HG02852 (cell line): ENCODE results near the gene FUOM.
"Not testable (repeated sequence)": the region's sequence is repeated elsewhere in the genome, so short reads cannot be mapped to it uniquely, and the experiment has no call there.

Source experiments
- ATAC-seq: cut with Tn5 transposase; IDR thresholded peaks from one replicate; pipeline ENCODE4 v1.9.1; 2021; ENCODE audit warnings: mild to moderate bottlenecking, moderate library complexity; ENCODE audit not compliant: unreplicated experiment

Gene FUOM

DNA sequence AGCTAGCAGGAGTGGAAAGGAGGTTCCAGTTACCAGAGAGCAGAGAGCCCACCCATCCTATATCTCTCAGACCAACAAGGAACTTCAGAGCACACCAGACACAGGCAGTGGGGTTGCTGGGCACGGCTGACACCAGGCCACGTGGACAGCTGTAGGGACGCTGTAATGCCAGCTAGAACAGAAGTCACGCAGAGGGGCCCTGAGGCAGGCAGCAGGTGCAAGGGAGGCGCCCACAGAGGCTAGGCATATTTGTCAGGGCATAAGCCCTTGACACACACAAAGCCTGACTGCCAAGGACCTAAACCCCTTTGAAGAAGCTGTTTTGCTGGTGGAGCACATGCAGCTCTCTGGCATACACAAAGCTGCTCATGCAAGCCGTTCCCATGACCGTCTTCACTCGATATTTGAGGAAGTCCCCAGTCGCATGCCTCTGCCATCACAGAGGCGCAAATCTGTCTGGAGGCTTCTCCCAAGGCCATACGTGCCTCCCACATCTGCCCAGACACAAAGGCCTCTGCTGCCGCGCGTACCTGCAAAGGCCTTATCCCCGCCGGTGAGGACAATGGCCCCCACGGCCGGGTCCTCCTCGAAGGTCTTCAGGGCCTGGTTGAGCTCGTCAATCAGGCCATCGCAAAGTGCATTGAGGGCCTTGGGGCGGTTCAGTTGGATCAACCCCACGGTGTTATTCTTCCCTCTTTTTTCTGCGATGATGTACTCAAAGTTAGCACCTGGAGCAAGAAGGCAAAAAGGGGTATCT, 12.4 kb upstream of the FUOM start:
- ATAC-seq, result no peak

DNA sequence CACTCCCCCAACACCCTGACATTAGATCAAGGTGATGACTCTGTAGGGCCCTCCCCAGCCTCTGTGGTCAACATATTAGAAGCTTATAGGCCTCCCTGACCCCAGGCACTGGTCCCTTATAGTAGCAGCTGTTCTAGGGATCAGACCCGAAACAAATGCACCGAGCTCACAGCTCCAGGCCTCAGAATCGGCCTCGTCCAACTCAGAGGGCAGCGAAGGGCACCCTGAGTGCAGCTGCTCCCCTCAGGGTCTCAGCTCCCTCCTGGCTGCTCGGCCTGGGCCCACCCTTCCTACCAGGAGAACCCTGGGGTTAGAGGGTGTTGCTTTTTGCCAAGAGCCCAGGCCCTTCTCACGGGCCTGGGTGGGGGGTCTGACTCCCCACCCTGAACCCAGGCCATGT, 10.3 kb upstream of the FUOM start:
- ATAC-seq, result no peak

DNA sequence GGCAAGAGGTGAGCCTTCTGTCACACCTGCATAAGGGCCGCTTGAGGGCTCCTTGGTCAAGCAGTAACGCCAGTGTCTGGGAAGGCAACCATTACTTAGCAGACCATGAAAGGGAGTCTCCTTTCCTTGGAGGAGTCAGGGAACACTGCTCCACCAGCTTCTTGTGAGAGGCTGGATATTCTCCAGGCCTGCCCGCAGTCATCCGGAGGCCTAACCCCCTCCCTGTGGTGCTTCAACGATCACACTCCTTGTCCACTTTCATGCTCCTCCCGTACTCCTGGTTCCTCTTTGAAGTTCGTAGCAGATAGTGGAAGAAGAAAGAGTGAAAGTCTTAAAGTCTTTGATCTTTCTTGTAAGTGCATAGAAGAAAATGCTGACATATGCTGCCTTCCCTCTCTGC, 9.6 kb upstream of the FUOM start:
- ATAC-seq, result not testable (repeated sequence)

DNA sequence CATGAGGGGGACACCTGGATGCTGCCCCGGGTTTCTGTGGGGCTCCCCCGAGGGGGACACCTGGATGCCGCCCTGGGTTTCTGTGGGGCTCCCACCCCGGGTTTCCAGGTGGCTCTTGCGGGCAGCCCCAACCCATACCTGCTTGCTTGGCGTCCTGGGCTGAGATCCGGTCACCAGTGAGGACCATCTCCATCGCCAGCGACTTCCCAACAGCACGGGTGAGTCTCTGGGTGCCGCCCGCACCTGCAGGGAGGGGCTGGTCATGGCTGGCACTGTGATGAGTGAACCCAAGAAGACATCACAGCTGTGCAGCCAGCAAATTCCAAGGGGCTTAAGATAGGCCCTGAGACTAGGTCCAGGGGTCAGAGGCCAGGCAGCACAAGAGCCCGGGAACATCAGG, 8.9 kb upstream of the FUOM start:
- no peak for ATAC-seq

DNA sequence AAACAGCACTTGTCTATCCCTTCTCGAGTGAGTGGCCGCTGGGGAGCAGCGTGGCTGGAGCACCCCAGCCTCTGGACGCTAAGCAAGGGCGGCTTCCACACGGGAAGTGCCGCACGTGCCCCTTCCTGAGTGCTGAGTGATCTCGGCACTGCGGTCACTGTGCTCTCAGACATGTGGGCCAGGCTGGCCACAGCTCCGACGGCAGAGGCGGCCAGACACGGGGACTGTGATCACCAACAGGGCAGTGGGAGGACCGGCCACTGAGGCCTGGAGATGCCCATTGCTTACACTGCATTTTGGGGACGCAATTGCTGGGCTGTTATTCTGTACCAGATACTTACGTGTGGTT, 8.3 kb upstream of the FUOM start:
- ATAC-seq, result no peak

DNA sequence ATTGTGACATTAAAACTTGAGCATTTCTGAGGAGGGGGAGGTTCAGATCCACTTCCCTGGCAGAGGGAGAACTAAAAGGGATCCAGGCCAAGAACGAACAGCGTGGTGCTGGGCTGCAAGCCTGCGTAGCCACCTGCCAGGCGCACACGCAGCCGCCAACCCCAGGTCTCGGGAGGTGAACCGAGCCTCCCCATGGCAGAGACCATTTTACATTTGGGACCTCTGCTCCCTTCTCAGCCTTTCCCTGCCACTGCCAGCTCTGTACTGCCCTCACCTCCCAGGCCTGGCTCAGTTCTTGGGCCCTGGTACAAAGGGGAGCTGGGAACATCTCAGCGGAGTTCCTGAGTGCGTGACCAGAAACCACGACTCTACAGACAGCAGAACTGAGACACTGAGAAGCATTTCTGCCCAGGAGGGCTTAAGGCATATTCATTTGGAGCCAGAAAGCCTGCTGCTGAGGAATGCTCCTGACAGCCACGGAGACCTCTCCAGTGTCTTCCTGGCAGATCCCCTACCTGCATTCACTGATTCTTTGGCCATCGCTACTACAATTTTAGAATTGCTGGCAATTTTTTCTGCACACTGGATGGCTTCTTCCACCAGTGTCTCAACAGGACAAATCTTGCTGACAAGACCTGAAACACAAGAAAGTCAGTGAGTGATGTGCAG, 7.8 kb upstream of the FUOM start:
- ATAC-seq, result no peak

DNA sequence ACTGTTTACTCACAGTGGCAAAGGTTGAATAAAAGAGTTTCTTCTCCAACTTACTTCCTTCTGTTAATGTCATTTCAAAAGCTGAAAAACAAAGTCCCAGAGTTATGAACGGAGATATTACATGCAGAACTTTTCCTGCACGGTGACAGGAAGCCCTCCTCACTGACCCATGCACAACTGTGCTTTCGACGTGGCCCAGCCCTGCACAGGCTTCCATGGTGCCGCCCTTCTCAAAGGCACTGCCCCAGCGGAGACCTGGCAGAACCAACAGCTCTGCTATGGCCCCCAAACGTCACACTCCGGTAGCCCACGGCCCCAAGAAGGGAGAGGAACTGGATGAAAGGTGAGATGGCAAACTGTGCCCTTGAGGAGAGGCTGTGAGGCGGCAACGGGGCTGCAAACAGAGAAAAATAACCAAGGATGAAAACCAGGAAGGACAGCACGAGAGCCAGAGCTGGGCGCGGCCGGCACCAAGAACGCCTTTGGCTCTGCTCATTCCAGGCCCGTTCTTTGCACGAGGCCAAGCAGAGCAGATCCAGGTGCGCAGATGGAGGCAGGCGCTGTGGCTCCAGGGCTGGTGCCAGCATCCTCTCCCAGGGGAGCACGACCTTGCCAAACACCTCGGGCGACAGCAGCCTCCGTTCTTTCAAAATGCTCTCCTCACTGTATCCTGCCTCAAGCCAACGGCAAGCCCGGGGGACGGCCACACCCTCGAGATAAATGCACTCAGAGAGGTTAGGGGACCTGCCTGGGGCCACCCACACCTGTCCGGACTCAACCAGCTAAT, 7.0 kb upstream of the FUOM start:
- ATAC-seq, result no peak

DNA sequence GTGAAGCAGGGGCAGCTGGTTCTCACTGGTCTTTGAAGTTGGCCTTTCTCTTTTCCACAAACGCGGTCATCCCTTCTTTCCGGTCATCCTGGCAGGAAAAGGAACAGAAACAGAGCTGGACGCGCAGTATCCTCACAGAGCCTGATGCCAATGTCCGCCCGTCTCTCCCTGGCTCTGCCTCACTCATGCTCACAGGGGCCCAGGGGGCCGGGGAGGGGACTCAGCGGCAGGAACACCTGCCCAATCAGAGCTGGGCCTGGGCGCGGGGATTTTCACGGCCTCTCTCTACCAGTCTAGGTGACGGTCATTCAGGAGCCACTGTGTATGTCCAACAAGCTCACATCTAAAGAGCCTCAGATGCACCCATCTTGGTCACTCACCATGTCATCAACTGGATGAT, 5.0 kb upstream of the FUOM start:
- no peak for ATAC-seq

DNA sequence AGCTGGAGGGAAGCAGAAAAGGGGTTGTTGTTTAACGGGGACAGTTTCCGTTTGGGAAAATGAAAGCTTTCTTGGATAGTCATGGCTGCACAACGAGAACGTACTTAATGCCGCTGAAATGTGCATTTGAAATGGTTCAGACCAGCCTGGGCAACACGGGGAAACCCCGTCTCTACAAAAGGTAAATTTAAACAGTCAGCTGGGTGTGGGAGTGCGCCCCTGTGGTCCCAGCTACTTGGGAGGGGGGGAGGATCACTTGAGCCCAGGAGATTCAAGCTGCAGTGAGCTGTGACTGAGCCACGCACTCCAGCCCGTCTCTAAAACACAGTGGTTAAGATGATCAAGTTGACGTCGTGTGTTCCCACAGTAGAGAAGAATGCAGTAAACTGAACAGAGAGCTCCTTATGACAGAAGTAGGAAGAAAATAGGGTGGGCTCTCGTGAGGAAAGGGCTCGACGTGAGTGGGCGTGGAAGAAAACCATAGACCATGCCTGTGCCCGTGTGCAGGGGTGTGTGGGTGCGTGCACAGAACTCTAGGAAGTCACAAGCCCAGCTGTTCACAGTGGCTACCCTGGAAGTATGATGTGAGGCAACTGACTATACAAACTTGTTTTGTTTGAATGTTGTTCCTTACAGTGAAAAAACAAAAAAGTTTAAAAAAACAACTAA, 4.1 kb upstream of the FUOM start:
- ATAC-seq, result peak; percentile 28

DNA sequence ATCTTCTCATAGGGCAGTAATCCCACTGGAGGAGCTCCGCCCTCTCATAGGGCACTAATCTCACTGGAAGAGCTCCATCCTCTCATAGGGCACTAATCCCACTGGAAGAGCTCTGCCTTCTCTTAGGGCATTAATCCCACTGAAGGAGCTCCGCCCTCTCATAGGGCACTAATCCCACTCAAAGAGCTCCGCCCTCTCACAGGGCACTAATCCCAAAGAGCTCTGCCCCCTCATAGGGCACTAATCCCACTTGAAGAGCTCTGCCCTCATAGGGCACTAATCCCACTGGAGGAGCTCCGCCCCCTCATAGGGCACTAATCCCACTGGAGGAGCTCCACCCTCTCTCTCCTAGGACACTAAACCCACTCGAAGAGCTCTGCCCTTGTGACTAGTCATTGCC, 3.4 kb upstream of the FUOM start:
- no peak for ATAC-seq

DNA sequence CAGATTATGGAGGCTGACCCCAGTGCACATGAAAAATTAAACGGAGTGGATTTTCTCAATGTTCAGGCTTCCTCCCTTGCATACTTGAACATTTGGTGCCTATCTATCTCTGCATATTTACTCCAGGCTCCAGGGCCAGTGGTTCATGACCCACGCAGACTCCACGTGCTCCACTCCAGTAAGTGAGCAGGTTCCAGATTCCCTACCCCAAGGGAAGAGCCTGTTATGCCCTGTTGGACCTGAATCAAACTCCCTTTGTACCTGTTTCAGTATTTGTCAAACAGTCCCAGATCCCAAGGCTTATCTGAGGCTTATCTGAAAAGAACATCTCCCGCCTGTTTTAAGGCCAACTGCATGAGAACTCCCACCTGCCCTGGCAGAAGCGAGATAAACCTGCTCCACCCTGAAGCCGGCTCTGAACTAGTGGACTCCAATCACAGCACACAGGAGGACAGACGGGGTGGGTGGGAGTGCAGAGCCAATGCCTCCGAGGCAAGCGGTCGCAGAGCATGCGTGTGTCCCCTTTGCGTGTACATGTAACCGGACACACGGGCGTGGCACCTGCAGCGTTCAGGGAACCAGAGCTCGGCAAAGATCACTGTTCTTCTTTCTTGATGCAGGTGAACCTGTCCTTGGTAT, 2.3 kb upstream of the FUOM start:
- ATAC-seq, result no peak

DNA sequence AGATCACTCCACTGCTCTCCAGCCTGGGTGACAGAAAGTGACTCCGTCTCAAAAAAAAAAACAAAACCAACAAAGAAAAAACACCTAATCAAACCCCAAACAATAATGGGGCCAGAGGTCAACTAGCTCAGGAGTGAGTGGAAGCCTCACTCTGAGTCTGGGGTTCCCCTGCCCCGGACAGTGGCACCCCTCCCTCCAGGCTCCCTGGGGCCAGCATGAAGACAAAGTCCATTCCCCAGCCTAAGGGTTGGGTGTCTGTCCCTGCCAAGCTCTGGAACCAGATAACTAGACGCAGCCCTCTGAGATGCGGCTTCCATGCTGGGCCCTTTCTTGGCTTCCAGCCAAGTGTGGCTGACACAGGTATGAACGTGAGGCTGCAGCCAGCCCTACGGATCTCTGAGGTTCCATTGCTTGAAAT, 1.7 kb upstream of the FUOM start:
- no peak for ATAC-seq

DNA sequence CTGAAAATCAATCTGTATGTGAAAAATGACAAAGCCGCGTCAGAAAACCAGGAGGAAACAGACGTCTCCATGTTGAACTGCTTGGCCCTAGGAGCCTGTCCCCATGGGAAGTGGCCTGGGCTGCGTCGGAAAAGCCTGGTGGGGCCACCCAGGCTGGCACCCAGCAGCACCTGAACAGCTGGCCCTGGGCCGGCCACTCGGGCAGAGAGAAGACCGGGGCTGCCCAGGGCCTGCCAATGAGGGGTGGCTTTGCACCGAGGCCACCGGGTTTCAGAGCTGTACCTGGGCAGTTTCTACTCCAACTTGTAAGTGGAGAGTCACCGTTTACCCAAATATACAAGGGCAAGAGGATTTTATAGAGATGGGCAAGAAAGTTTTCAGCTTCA, 1.1 kb upstream of the FUOM start:
- no peak for ATAC-seq

DNA sequence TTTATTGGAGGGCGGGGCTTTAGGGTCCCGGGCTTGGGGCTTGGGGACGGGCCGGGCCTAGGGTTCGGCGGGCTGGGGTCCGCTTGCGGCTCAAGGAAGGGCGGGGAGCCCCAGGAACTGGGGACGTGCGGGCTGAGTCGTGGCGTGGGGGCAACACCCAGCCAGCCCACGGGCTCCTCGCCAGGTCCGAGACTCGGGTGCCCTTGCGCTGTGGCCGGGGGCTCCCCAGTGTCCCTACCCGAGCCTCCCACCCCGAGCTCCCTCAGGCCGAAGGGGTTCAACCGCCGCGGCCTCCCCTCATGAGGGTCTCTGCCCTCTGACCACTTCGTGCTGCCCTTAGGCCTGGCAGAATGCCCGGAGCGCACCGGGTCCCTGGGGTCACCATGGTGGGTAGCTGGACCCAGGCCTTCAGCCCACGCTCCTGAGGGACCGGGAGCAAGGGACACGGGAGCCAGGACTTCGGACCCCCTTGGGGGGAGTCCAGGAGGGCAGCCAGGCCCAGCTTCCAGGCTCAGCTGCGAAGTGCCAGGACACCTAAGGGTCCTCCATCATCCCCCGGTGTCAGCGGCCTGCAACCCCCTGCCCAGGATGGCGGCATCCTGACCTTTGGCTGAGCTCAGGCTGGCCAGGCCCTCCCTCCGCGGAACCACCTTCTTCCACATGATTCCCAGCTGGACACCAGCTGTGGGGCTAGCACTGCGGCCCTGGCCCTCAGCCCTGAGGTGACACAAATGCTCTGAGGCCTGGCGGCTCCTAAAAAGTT, 524 bp upstream of the FUOM start:
- no peak for ATAC-seq

DNA sequence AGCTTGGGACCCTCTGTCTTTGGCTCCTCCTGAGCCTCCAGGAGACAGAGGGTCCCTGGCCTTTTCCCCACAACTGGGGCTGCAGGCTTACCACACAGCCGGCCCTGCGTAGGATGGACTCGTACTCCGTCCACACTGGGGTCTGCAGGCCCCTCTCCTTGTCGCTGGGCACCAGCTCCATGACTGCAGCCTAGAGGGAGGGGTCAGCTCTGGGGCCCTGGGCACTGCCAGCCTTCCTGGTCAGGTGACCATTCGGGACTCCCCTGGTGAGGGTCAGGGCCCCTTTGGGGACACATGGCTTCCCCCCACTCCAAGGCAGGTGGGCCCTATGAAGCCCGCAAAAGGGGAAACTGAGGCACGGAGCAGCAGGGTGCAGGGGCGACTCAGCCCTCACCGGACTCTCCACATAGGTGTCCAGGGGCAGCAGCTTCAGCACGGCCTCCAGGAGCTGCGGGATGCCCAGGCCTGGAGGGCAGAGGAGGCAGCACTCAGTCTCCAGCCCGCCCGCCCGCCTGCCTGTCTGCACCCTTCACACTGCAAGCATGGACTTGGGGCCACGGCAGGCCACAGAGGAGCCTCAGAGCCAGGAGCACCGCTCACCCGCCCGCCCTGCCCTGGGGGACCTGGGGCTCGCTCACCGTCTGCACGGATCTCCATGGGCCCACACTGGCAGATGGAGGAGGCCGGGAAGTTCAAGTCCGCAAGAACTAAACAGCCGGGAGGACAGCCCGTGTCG, 1.1 kb downstream of the FUOM start:
- no peak for ATAC-seq

DNA sequence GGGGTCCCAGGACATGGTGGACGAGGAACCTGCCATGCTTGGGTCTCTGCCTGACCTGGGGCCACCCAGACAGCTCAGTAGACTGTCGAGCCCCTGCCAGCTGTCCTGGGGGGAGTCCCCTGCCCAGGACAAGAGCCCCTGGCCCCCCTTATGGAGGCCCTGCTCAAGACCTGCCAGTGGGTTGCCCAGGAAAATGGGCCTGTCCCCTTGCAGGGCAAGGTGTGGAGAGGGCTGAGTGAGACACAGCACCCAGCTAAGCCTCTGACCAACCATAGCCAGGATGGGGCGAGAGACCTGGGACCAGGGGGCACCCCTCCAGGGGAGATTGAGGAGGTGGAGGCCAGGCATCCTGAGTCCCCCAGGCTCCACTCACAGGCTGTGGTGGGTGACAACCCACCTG, 1.8 kb downstream of the FUOM start:
- ATAC-seq, result no peak

DNA sequence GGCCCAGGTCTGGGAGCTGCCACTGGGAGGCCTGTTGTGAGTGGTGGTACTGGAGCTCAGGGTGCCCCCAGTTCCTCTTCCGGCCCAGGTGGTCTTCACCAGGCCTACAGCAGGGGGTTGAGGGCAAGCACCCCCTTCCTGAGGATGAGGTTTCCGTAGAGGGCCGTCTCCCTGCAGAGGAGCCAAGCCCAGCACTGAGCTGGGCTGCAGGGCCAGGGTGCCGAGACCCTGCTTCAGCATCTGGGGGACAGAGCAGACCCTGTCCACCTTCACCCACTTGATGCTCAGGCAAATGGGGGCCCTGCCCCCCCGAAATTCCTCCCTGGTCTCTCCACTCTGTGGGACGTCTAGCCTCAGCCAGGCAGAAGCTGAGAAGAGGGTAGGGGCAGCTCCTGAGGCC, 2.6 kb downstream of the FUOM start:
- no peak for ATAC-seq

DNA sequence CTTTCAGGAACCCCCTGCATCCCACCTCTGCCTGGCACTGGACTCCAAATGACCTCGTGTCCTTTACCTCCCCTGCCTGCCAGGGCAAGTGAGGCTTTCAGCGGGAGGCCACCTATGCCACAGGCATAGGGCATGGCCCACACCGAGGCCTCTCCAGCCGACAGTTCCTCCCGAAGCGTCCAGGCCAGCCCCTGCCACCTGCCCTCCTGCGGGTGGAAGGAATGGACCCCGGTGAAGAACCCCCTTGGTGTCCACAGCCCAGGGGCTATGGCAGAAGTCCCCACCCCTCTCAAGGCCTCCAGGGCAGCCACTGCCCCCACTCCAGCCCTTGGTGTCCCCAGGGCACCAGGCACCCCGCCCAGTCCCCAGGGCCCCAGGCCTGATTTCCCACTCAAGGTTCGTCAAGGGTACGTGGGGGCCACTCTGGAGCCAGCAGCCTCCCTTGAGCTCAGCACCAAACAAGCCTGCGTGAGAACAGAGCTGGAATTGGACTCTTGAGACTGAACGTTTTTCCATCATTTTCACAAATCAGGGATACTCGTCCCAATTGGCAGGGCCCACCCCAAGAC, 3.1 kb downstream of the FUOM start:
- ATAC-seq, result no peak

DNA sequence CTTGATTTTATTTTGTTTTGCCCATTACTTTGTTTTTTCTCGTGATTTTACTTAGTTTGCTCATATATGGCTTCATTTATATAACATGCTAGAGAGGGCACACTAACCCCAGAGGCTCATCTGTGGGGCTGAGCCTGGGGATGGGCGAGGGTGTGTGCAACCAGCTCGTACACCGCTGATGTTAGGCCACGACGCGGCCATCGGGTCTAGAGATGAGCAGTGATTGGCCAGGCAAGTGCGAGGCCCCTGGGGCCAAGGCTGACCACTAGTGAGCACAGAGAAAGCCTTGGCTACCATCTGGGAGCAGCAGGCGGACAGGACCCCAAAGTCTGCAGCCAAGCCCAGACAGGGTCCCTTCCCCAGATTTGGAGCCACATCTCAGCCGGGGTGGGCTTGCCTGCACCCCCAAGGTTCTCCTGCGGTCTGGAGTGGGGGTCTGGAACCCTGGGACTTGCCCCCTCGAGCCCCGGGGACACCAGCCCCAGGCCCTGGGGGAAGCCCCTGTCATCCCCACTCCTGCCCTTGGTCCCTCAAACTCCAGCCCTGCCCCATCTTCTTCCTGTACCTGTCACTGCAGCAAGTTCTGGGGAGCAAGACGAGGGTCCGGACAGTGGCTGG, 3.7 kb downstream of the FUOM start:
- ATAC-seq, result no peak
